ENCODE measurements around the gene C17orf114.
A peak's percentile ranks its signal among the peaks of the same experiment; 100 is the strongest.

Gene C17orf114

DNA sequence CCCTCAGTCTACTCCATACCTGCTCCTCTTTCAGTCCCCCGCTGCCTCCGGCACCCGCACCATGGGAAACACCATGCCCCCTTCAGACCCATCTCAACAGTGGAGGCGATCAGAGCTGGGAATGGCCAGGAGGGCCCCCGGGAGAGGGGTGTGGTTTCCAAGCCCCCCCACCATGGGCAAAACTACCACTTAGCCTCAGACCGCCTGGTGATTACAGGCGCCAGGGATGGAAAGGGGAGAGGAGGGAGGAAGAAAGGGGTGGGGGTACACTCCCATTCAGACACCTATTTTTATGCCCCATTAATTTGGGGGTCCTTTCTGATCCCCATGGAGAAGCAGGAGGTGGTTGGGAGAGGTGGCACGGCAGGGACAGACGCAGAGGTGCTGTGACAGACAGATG, at the start of gene C17orf114:
Gene C17orf114, minus strand, starts transcription at position 101 of the 400 bp plus-strand sequence.
- Histone ChIP-seq H3K9me3 (no peaks in the 10 kb centered on the region), H3K27ac (no peak within 1 kb of the TSS), H3K27me3 (no peaks in the 10 kb centered on the region), H3K36me3 (peaks cover 21% of the 10 kb centered on the region), H3K4me3 (no peak within 1 kb of the TSS), H3K4me1 (peaks cover 9% of the 10 kb centered on the region)
- no peak for DNase-seq (ENCODE audit: low spot score in 2 of 2)
- TF ChIP-seq EP300 (IDR thresholded peaks at IDR 0.05): no peak
- no peak for TF ChIP-seq POLR2AphosphoS5 (IDR thresholded peaks at IDR 0.05)
- TF ChIP-seq CTCF (IDR thresholded peaks at IDR 0.05): no peak
- TF ChIP-seq POLR2A (IDR thresholded peaks at IDR 0.05): no peak
- 80% methylated on average over 9 of the region's 9 CpGs for WGBS

GRCh38 chr17:4851084-4851483, 49.0 kb upstream of the C17orf114 start:
- H3K36me3 ChIP-seq: no peaks in the 10 kb centered on the region
- 70% methylated on average over 3 of the region's 3 CpGs for WGBS
- TF ChIP-seq POLR2A (IDR thresholded peaks at IDR 0.05) (no peak), CTCF (IDR thresholded peaks at IDR 0.05) (no peak), POLR2AphosphoS5 (IDR thresholded peaks at IDR 0.05) (no peak), EP300 (IDR thresholded peaks at IDR 0.05) (no peak)
- no peaks in the 10 kb centered on the region for H3K27me3 ChIP-seq
- H3K9me3 ChIP-seq: no peaks in the 10 kb centered on the region
- no peak overlapping the region for H3K4me3 ChIP-seq
- DNase-seq (ENCODE audit: low spot score in 2 of 2): no peak
- H3K27ac ChIP-seq: peak overlapping the region; percentile 81
- H3K4me1 ChIP-seq: peaks cover 82% of the 10 kb centered on the region

DNA sequence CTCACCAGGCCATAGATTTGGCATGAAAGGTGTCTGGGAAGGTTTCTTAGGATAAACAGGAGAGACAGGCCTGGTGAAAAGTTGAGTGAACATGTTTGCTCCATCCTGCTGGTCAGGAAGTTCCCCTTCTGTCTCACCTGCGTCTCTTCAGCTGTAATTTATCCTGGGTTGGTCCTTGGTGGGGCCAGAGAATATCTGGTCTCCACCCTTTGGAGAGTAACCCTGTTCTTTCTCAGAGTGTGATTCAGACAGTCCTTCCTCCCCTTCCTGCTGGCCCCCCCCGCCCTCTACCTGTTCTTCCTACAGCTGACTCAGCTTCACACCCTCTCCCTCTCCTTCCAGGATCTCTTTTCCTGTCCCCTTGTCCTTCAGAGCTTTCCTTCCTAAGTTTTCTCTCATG, 48.1 kb upstream of the C17orf114 start:
- Histone ChIP-seq H3K9me3 (no peaks in the 10 kb centered on the region), H3K4me3 (no peak overlapping the region), H3K27me3 (no peaks in the 10 kb centered on the region), H3K36me3 (no peaks in the 10 kb centered on the region), H3K27ac (peak overlapping the region; percentile 81), H3K4me1 (peaks cover 83% of the 10 kb centered on the region)
- TF ChIP-seq CTCF (IDR thresholded peaks at IDR 0.05): no peak
- no peak for DNase-seq (ENCODE audit: low spot score in 2 of 2)
- WGBS: 41% methylated on average over 2 of the region's 2 CpGs

DNA sequence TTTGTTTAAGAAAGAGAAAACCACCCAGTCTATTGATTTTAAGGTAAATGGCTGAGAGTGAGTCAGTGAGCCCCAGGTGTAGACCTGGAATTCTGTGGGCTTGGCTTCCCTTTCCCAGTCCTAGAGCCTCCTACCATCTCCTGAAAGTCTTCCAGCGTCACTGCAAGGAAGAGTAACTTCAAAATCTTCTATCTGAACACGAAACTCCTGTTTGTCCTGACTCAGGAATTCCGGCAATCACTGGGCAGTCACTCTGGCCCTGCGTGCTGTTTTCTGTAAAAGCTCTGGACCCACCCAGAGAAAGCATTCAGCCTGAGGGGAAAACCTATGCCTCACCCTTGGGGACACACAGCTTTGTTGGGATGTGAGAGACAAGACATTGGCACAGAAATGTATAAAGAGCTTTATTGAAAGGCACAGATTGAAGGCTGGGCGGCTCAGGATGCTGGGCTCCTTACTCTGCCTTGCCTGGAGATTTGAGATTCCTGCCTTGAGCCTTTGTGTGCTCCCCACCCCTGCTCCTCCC, 46.9 kb upstream of the C17orf114 start:
- no peaks in the 10 kb centered on the region for H3K36me3 ChIP-seq
- TF ChIP-seq EP300 (IDR thresholded peaks at IDR 0.05) (no peak), POLR2A (IDR thresholded peaks at IDR 0.05) (no peak), CTCF (IDR thresholded peaks at IDR 0.05) (no peak), POLR2AphosphoS5 (IDR thresholded peaks at IDR 0.05) (no peak)
- H3K27ac ChIP-seq: peak overlapping the region; percentile 70
- no peak for DNase-seq (ENCODE audit: low spot score in 2 of 2)
- H3K4me3 ChIP-seq: no peak overlapping the region
- H3K4me1 ChIP-seq: peaks cover 75% of the 10 kb centered on the region
- H3K9me3 ChIP-seq: no peaks in the 10 kb centered on the region
- 19% methylated on average over 5 of the region's 5 CpGs for WGBS
- no peaks in the 10 kb centered on the region for H3K27me3 ChIP-seq

- no peak for TF ChIP-seq POLR2A (IDR thresholded peaks at IDR 0.05)
- no peak for TF ChIP-seq EP300 (IDR thresholded peaks at IDR 0.05)
- TF ChIP-seq POLR2AphosphoS5 (IDR thresholded peaks at IDR 0.05): no peak
- no peak for TF ChIP-seq CTCF (IDR thresholded peaks at IDR 0.05)
- WGBS: 91% methylated on average over 12 of the region's 13 CpGs
- DNase-seq (ENCODE audit: low spot score in 2 of 2): no peak
- H3K27ac ChIP-seq: no peak overlapping the region
- no peaks in the 10 kb centered on the region for H3K36me3 ChIP-seq
- no peak overlapping the region for H3K4me3 ChIP-seq
- no peaks in the 10 kb centered on the region for H3K9me3 ChIP-seq
- H3K27me3 ChIP-seq: no peaks in the 10 kb centered on the region
- H3K4me1 ChIP-seq: peaks cover 68% of the 10 kb centered on the region
Measured at GRCh38 chr17:4846635-4847390, 44.7 kb upstream of the C17orf114 start.

All from suprapubic skin (tissue), 4 donors.